GM18868 (cell line): ENCODE results near the gene MAP2K1.
"Not testable (repeated sequence)": the region's sequence is repeated elsewhere in the genome, so short reads cannot be mapped to it uniquely, and the experiment has no call there.

Experiments used
- ATAC-seq: cut with Tn5 transposase; IDR thresholded peaks from one replicate; pipeline ENCODE4 v1.9.1; 2021; ENCODE audit warnings: mild to moderate bottlenecking, moderate library complexity; ENCODE audit not compliant: unreplicated experiment

The MAP2K1 gene

GRCh38 chr15:66422347-66422746, 35.6 kb downstream of the MAP2K1 start:
- no peak for ATAC-seq

GRCh38 chr15:66423149-66423548, 36.4 kb downstream of the MAP2K1 start:
- no peak for ATAC-seq

GRCh38 chr15:66424963-66425612, 38.4 kb downstream of the MAP2K1 start:
- ATAC-seq: no peak

GRCh38 chr15:66425837-66426236, 39.1 kb downstream of the MAP2K1 start:
- ATAC-seq: no peak

GRCh38 chr15:66429117-66429516, 42.4 kb downstream of the MAP2K1 start:
- no peak for ATAC-seq

- no peak for ATAC-seq
Measured at GRCh38 chr15:66429546-66429945, 42.8 kb downstream of the MAP2K1 start.

- no peak for ATAC-seq
Measured at GRCh38 chr15:66430627-66431255, 44.0 kb downstream of the MAP2K1 start.

- ATAC-seq: no peak
Measured at GRCh38 chr15:66433726-66434125, 47.0 kb downstream of the MAP2K1 start.

GRCh38 chr15:66440501-66440900, 53.8 kb downstream of the MAP2K1 start:
- ATAC-seq: no peak

- ATAC-seq: no peak
Measured at GRCh38 chr15:66452420-66452819, 65.7 kb downstream of the MAP2K1 start.

GRCh38 chr15:66452971-66453580, 66.4 kb downstream of the MAP2K1 start:
- no peak for ATAC-seq

- ATAC-seq: no peak
Measured at GRCh38 chr15:66454143-66454542, 67.4 kb downstream of the MAP2K1 start.

- no peak for ATAC-seq
Measured at GRCh38 chr15:66456211-66456610, 69.5 kb downstream of the MAP2K1 start.

GRCh38 chr15:66459818-66460615, 73.3 kb downstream of the MAP2K1 start:
- ATAC-seq: no peak

GRCh38 chr15:66461294-66461693, 74.6 kb downstream of the MAP2K1 start:
- ATAC-seq: not testable (repeated sequence)

GRCh38 chr15:66461917-66462316, 75.2 kb downstream of the MAP2K1 start:
- no peak for ATAC-seq

GRCh38 chr15:66462627-66463026, 75.9 kb downstream of the MAP2K1 start:
- no peak for ATAC-seq

- ATAC-seq: not testable (repeated sequence)
Measured at GRCh38 chr15:66465294-66465693, 78.6 kb downstream of the MAP2K1 start.

GRCh38 chr15:66467162-66468040, 80.7 kb downstream of the MAP2K1 start:
- ATAC-seq: not testable (repeated sequence)

GRCh38 chr15:66470825-66471224, 84.1 kb downstream of the MAP2K1 start:
- ATAC-seq: not testable (repeated sequence)
